Gastroesophageal sphincter (tissue), 4 donors: ENCODE results near the gene KLHL21. TPM values are rescaled to one million over a fixed set of nuclear protein-coding genes. Genes with fewer than 3 reads are reported as not detected.
"Not testable (repeated sequence)": the region's sequence is repeated elsewhere in the genome, so short reads cannot be mapped to it uniquely, and the experiment has no call there.

ENCODE experiments used
- ATAC-seq: fragments of 150-250 bp; one replicate; pipeline ENCODE4 v1.9.1; 2016; ENCODE audit warnings: mild to moderate bottlenecking, moderate library complexity
- H3K27ac ChIP-seq, 4 donors: fragments of 200-600 bp; sonication (generic) in 3 of 4; 1 replicate in 3 of 4; 2 replicates in 1 of 4; pipeline ENCODE4 v1.5.1; 2016 to 2019
- H3K27me3 ChIP-seq: fragments of 200-600 bp; sonication (generic); one replicate; pipeline ENCODE4 v1.5.1; 2019
- H3K36me3 ChIP-seq, 2 donors: fragments of 200-600 bp; sonication (generic); one replicate each; pipeline ENCODE4 v1.5.1; 2019; ENCODE audit warnings: control low read depth in 1 of 2
- H3K4me1 ChIP-seq, 3 donors: fragments of 200-600 bp; sonication (generic); 1 replicate in 2 of 3; 2 replicates in 1 of 3; pipeline ENCODE4 v1.5.1; 2016 to 2019; ENCODE audit warnings: control low read depth in 2 of 3
- H3K4me3 ChIP-seq, 2 donors: fragments of 200-600 bp; sonication (generic); one replicate each; pipeline ENCODE4 v1.5.1; 2019; ENCODE audit warnings: mild to moderate bottlenecking in 1 of 2, moderate library complexity in 1 of 2
- H3K9me3 ChIP-seq, 3 donors: fragments of 200-600 bp; sonication (generic); one replicate each; pipeline ENCODE4 v1.5.1; 2017 to 2019; ENCODE audit warnings: control low read depth in 2 of 3
- CTCF ChIP-seq, 4 experiments: fragments of 200-600 bp in 2 of 4; fragments of 450-650 bp in 2 of 4; sonication (generic) in 1 of 4; IDR thresholded peaks; one replicate each; pipeline ENCODE4 v1.5.1; 2017 to 2019; ENCODE audit warnings: antibody characterized with exemption in 4 of 4, mild to moderate bottlenecking in 2 of 4, moderate library complexity in 2 of 4
- EP300 ChIP-seq: sonication (generic); formaldehyde crosslinking; IDR thresholded peaks from one replicate; pipeline ENCODE4 v1.6.1; 2017; ENCODE audit warnings: antibody characterized with exemption, mild to moderate bottlenecking
- POLR2A ChIP-seq, 2 donors: fragments of 450-650 bp; IDR thresholded peaks; one replicate each; pipeline ENCODE4 v1.6.1; 2017; ENCODE audit warnings: antibody characterized with exemption in 2 of 2, mild to moderate bottlenecking in 2 of 2, moderate library complexity in 1 of 2
- POLR2AphosphoS5 ChIP-seq: sonication (generic); formaldehyde crosslinking; IDR thresholded peaks from one replicate; pipeline ENCODE4 v1.6.1; 2017; ENCODE audit warnings: antibody characterized with exemption
- WGBS, 2 donors: methylation state at CpG; one replicate each; pipeline ENCODE4 v1.1.5; 2018; ENCODE audit warnings: low coverage in 1 of 2; 5-methylcytosine and 5-hydroxymethylcytosine counted together
- total RNA-seq, 4 donors: library from RNA; depleted of rRNA; stranded (reverse); fragments of >200 nt; gene quantifications; one replicate each; pipeline ENCODE4 v1.1.0, GENCODE V29; 2016

Gene KLHL21
- total RNA-seq, 4 donors from 2014 or later: 83.6 to 131 (median 101) TPM

GRCh38 chr1:6601049-6601922 lies 1.4 kb downstream of the KLHL21 start:
- ATAC-seq: peak; percentile 61
- Histone ChIP-seq H3K4me1 (peaks cover 3 to 74% (median 52%) of the 10 kb centered on the region in 3 donors), H3K4me3 (peak overlapping the region; percentile 53 to 99), H3K9me3 (no peaks in the 10 kb centered on the region), H3K27me3 (no peaks in the 10 kb centered on the region), H3K27ac (peak overlapping the region; percentile 87 to 100 (median 98)), H3K36me3 (peaks cover 0 to 35% of the 10 kb centered on the region in 2 donors)
- WGBS, 2 donors: 0% methylated on average over 6 of the region's 40 CpGs; no CpG with 5 or more reads in 1 of the 2 donors
- no peak for TF ChIP-seq EP300
- TF ChIP-seq POLR2A (IDR thresholded peaks at IDR 0.05): peak; percentile 52 to 57

GRCh38 chr1:6600410-6601048 lies 2.1 kb downstream of the KLHL21 start:
- WGBS, 2 donors: 17% methylated on average over 2 of the region's 10 CpGs; no CpG with 5 or more reads in 1 of the 2 donors
- ATAC-seq: no peak
- peaks cover 3 to 74% (median 58%) of the 10 kb centered on the region in 3 donors for H3K4me1 ChIP-seq

GRCh38 chr1:6599991-6600390 lies 2.7 kb downstream of the KLHL21 start:
- H3K4me1 ChIP-seq: peaks cover 3 to 74% (median 56%) of the 10 kb centered on the region in 3 donors
- not testable (repeated sequence) for ATAC-seq, H3K9me3 ChIP-seq, H3K27me3 ChIP-seq
- peak overlapping the region; percentile 87 to 100 (median 98) for H3K27ac ChIP-seq
- peak overlapping the region; percentile 53 to 99 for H3K4me3 ChIP-seq
- WGBS, 2 donors: 38 to 41% methylated on average over 4 to 8 of the region's 8 CpGs
- peaks cover 0 to 48% of the 10 kb centered on the region in 2 donors for H3K36me3 ChIP-seq

More at GRCh38 chr1:6600410-6601048, 2.1 kb downstream of the KLHL21 start:
- Histone ChIP-seq H3K27ac (peak overlapping the region; percentile 87 to 100 (median 98)), H3K36me3 (peaks cover 0 to 42% of the 10 kb centered on the region in 2 donors), H3K9me3 (no peaks in the 10 kb centered on the region), H3K4me3 (peak overlapping the region; percentile 53 to 99), H3K27me3 (no peaks in the 10 kb centered on the region)
- TF ChIP-seq POLR2A (IDR thresholded peaks at IDR 0.05) (no peak), CTCF (IDR thresholded peaks at IDR 0.05) (no peak), POLR2AphosphoS5 (no peak), EP300 (no peak)

GRCh38 chr1:6599141-6599975 lies 3.3 kb downstream of the KLHL21 start:
- Histone ChIP-seq H3K27me3 (no peaks in the 10 kb centered on the region), H3K4me3 (peak overlapping the region; percentile 53 to 99), H3K4me1 (peaks cover 0 to 74% (median 51%) of the 10 kb centered on the region in 3 donors), H3K27ac (peak overlapping the region in 3 of 4 donors; percentile 62 to 100 (median 97)), H3K9me3 (no peaks in the 10 kb centered on the region), H3K36me3 (peaks cover 0 to 54% of the 10 kb centered on the region in 2 donors)
- ATAC-seq: no peak
- 60 to 66% methylated on average over 5 to 16 of the region's 31 CpGs for WGBS, 2 donors
- TF ChIP-seq EP300 (no peak), POLR2AphosphoS5 (no peak), CTCF (IDR thresholded peaks at IDR 0.05) (no peak), POLR2A (IDR thresholded peaks at IDR 0.05) (no peak)

GRCh38 chr1:6597777-6598131 lies 4.9 kb downstream of the KLHL21 start:
- ATAC-seq: no peak
- Histone ChIP-seq H3K9me3 (no peaks in the 10 kb centered on the region), H3K36me3 (peaks cover 0 to 70% of the 10 kb centered on the region in 2 donors), H3K4me1 (peaks cover 0 to 80% (median 46%) of the 10 kb centered on the region in 3 donors), H3K4me3 (peak overlapping the region in 1 of 2 donors; percentile 99), H3K27ac (peak overlapping the region in 2 of 4 donors; percentile 47 to 97), H3K27me3 (no peaks in the 10 kb centered on the region)
- TF ChIP-seq POLR2A (IDR thresholded peaks at IDR 0.05) (peak in 1 of 2 donors; percentile 0), CTCF (IDR thresholded peaks at IDR 0.05) (no peak), POLR2AphosphoS5 (no peak)
- no CpG with 5 or more reads among the region's 6 CpGs for WGBS, 2 donors
